C4-2B (cell line): ENCODE measurements around the gene SLC2A13.

ENCODE experiments used
- H3K27ac ChIP-seq: fragments of 450-650 bp; 2 replicates; pipeline ENCODE4 v1.5.1; 2017
- ZFX ChIP-seq: fragments of 450-650 bp; IDR thresholded peaks from 2 replicates; pipeline ENCODE4 v1.6.1; 2017
- TF ChIP-seq, protein P1 (sequence below): fragments of 450-650 bp; conservative IDR thresholded peaks from 2 replicates; pipeline ENCODE4 v1.5.1; 2017; ENCODE audit warnings: mild to moderate bottlenecking

SLC2A13 gene

DNA sequence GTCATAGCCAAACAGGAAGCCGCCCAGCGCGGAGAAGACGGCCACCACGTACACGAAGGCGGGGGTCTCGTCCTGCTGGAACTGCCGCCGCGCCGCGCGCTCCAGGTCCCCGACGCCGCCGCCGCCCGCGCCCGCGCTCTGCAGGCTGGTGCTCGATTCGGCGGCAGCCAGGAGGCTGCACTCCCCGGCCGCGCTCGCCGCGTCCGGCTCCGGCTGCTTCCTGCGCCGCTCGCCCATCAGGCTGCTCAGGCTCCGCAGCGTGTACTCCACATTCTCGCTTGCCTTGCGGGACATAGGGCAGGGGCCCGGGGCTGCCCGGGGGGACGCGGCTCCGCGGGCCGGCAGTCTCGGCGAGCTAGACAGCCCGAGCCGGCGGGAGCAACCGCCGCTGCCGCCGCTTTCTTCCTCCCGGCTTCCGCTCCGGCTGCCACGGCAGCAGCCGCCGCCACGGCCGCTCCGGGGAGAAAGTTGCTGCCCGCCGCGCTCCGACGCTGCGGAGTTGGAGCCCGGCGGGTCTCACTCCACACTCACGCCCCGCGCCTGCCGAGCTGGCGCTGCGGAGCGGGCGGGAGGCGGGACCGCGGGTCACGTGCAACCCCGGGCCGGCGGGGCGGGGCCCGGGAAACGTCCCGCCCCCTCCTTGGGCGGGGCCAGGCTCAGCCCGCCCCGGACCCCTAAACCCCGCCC, at the start of gene SLC2A13:
SLC2A13 (minus strand) TSS at position 567 of the 687 bp plus-strand sequence; CDS start at position 294, 273 bp downstream.
- peak within 1 kb of the TSS; percentile 60 for H3K27ac ChIP-seq
- TF ChIP-seq ZFX = no peak
- TF ChIP-seq, protein P1, sequence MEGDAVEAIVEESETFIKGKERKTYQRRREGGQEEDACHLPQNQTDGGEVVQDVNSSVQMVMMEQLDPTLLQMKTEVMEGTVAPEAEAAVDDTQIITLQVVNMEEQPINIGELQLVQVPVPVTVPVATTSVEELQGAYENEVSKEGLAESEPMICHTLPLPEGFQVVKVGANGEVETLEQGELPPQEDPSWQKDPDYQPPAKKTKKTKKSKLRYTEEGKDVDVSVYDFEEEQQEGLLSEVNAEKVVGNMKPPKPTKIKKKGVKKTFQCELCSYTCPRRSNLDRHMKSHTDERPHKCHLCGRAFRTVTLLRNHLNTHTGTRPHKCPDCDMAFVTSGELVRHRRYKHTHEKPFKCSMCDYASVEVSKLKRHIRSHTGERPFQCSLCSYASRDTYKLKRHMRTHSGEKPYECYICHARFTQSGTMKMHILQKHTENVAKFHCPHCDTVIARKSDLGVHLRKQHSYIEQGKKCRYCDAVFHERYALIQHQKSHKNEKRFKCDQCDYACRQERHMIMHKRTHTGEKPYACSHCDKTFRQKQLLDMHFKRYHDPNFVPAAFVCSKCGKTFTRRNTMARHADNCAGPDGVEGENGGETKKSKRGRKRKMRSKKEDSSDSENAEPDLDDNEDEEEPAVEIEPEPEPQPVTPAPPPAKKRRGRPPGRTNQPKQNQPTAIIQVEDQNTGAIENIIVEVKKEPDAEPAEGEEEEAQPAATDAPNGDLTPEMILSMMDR = peak; percentile 10; the same call in 1 of the 2 replicates

DNA sequence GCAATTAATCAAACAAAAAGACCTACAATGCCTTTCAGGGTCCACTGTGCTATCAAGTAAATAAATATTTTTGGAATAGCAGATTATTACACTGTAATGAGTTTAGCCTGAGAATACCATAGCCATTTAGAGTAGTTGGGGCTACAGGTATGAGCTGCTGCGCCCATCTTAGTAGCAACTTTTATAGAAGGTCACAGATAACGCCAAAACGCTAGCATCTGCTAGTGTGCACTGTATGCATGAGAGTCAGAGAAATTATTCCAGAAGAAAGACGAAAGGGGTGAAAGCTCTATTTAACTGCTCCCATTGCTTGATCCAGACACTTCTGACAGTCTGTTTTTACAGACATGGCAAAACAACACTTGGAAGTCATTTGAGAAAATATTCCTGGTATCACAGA, 48.5 kb upstream of the SLC2A13 start:
- TF ChIP-seq, protein P1 = no peak
- no peak for TF ChIP-seq ZFX

DNA sequence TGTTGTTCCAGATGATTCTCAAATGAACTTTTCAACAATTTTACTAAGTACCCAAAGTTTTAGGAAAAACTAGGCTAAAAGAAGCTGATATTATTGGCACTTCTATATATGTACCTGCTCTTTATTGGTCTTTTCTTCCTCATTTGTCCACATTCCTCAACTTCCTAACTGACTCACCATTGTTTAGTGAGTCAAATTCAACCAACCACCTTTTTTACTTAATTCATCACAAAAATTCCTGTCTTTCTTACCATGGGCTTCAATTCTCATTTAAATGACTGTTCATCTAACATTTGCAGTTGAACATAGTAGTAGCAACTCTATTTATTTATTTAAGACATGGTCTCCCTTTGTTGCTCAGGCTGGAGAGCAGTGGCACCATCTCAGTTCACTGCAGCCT, 47.6 kb upstream of the SLC2A13 start:
- TF ChIP-seq, protein P1 = no peak
- TF ChIP-seq ZFX = no peak
- H3K27ac ChIP-seq = no peak overlapping the region

More for the DNA sequence above, 48.5 kb upstream of the SLC2A13 start:
- no peak overlapping the region for H3K27ac ChIP-seq

DNA sequence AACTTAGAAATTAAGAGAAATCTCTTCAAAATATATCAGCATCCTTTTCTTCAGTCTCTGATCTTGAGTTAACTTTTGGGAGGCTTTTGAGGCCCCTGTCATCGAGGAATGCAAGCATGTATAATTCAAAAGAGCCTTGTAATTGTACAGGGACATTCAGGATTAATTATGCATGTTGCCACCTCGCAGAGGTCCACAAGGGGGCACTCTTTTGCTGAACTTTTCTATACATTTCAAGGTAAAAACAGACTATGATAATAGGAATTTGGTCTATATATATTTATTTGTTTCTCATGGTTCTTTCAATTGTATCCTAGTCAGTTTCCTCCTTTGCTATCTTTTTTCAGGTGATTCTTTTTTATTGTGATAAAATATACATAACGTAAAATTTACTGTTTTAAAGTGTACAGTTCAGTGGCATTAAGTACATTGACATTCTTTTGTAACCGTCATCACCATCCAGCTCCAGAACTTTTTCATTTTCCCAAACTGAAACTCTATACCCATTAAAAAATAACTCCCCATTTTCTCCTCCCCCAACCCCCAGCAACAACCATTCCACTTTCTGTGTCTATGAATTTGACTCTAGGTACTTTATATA, 47.0 kb upstream of the SLC2A13 start:
- TF ChIP-seq, protein P1 = peak; percentile 91
- no peak for TF ChIP-seq ZFX
- H3K27ac ChIP-seq = no peak overlapping the region

DNA sequence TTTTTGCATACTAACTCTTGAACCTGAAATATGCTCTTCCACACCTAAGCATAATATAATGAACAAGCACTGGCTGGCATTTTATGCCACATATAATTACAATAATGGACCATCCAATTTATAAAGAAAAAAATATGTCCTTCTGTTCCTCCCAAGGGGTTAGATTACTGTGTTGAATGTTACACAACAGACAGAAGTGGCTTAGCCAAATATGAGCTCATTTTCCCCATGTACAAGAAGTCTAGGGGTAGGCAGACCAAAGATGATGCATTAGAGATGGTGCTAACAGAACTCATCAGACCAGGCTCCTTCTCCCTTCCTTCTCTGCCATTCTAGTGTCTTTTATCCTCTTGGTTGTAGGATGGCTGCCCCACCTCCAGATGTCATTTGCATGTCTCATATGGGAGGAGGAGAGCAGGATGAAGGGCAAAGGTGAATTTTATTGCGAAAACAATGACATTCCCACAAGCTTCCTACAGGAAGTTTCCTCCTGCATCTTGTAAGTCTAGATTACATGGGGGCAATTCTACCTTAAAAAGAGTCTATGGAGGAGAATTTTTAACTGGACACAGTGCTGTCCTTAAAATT, 43.9 kb upstream of the SLC2A13 start:
- TF ChIP-seq, protein P1 = no peak
- no peak for TF ChIP-seq ZFX
- no peak overlapping the region for H3K27ac ChIP-seq

DNA sequence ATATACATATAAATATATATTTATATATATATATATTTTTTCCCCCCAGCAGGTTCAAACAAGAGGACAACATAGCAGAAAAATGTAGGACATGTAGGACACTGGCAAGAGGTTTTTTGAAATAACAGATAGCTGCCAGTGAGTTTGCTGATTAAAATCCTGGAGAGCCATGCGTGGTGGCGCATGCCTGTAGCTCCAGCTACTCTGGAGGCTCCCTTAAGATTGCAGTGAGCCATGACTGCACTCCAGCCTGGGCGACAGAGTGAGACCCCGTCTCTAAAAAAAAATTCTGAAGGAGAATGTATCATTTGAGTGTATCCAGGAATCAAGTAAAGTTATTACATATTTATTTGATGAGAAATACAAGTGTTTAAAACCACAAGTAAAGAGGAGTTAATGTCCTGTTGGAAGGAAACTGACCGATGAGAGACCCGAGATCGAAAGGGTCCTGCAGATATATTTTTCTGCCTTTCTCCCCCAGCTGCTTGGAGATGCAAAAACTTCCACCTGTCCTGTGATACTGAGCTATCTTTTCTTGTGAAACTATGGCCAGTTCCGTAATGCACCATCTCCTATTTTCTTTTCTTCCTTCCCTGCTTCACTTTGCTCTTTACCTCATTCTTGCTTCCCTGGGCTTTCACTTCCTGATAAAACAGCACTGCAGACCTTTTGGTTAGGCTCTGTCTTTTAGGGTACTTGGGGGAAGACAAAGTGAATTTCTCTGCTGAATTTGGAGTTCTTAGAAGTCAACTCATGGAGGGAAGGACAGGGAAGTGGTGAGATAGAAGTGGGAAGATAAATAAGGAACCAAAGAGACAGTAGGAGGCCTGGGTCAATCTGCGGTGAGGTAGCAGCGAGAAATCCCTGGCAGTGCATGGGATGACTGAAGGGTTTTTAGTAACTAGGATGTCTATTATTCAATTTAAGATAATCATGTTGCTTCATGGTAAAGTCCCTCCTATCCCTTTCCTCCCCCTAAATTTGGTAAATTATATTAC, 41.2 kb upstream of the SLC2A13 start:
- H3K27ac ChIP-seq = no peak overlapping the region
- TF ChIP-seq, protein P1 = no peak
- TF ChIP-seq ZFX = no peak
